ENCODE data around the gene CYP3A5. TPM values are rescaled to one million over a fixed set of nuclear protein-coding genes. Genes with fewer than 3 reads are reported as not detected.
"Not testable (repeated sequence)": the region's sequence is repeated elsewhere in the genome, so short reads cannot be mapped to it uniquely, and the experiment has no call there.

CYP3A5 gene
- total RNA-seq, 1 donor from 2014 or later, result not detected

GRCh38 chr7:99665312-99666012 lies 14.3 kb downstream of the CYP3A5 start:
- Mint-ChIP-seq H3K4me3 (ENCODE audit: unreplicated experiment) (no peak overlapping the region), H3K27me3 (ENCODE audit: unreplicated experiment) (no peaks in the 10 kb centered on the region), H3K9me3 (ENCODE audit: unreplicated experiment) (peaks cover 4% of the 10 kb centered on the region), H3K27ac (ENCODE audit: unreplicated experiment) (no peak overlapping the region), H3K4me1 (ENCODE audit: unreplicated experiment) (no peaks in the 10 kb centered on the region), H3K36me3 (ENCODE audit: unreplicated experiment) (peaks cover 6% of the 10 kb centered on the region)
- no peak for TF ChIP-seq CTCF (IDR thresholded peaks at IDR 0.05)
- DNase-seq (ENCODE audit: extremely low spot score, unreplicated experiment), result no peak

- H3K4me3 Mint-ChIP-seq (ENCODE audit: unreplicated experiment); H3K36me3 Mint-ChIP-seq (ENCODE audit: unreplicated experiment); H3K27me3 Mint-ChIP-seq (ENCODE audit: unreplicated experiment); H3K27ac Mint-ChIP-seq (ENCODE audit: unreplicated experiment); H3K4me1 Mint-ChIP-seq (ENCODE audit: unreplicated experiment); DNase-seq (ENCODE audit: extremely low spot score, unreplicated experiment); H3K9me3 Mint-ChIP-seq (ENCODE audit: unreplicated experiment): not testable (repeated sequence)
Measured at GRCh38 chr7:99657879-99658278, 21.9 kb downstream of the CYP3A5 start.

- DNase-seq (ENCODE audit: extremely low spot score, unreplicated experiment); H3K27ac Mint-ChIP-seq (ENCODE audit: unreplicated experiment); H3K9me3 Mint-ChIP-seq (ENCODE audit: unreplicated experiment); H3K4me3 Mint-ChIP-seq (ENCODE audit: unreplicated experiment); H3K36me3 Mint-ChIP-seq (ENCODE audit: unreplicated experiment); H3K27me3 Mint-ChIP-seq (ENCODE audit: unreplicated experiment); H3K4me1 Mint-ChIP-seq (ENCODE audit: unreplicated experiment): not testable (repeated sequence)
Measured at GRCh38 chr7:99654626-99655025, 25.2 kb downstream of the CYP3A5 start.

GRCh38 chr7:99653754-99654153 lies 26.0 kb downstream of the CYP3A5 start:
- Mint-ChIP-seq H3K4me3 (ENCODE audit: unreplicated experiment) (no peak overlapping the region), H3K27ac (ENCODE audit: unreplicated experiment) (no peak overlapping the region), H3K36me3 (ENCODE audit: unreplicated experiment) (peaks cover 7% of the 10 kb centered on the region), H3K4me1 (ENCODE audit: unreplicated experiment) (no peaks in the 10 kb centered on the region), H3K27me3 (ENCODE audit: unreplicated experiment) (no peaks in the 10 kb centered on the region), H3K9me3 (ENCODE audit: unreplicated experiment) (no peaks in the 10 kb centered on the region)
- no peak for TF ChIP-seq CTCF (IDR thresholded peaks at IDR 0.05)
- no peak for DNase-seq (ENCODE audit: extremely low spot score, unreplicated experiment)

GRCh38 chr7:99653269-99653668 lies 26.5 kb downstream of the CYP3A5 start:
- H3K27ac Mint-ChIP-seq (ENCODE audit: unreplicated experiment); H3K4me3 Mint-ChIP-seq (ENCODE audit: unreplicated experiment); DNase-seq (ENCODE audit: extremely low spot score, unreplicated experiment); H3K27me3 Mint-ChIP-seq (ENCODE audit: unreplicated experiment); H3K9me3 Mint-ChIP-seq (ENCODE audit: unreplicated experiment); H3K4me1 Mint-ChIP-seq (ENCODE audit: unreplicated experiment); H3K36me3 Mint-ChIP-seq (ENCODE audit: unreplicated experiment): not testable (repeated sequence)

- no peak for TF ChIP-seq CTCF (IDR thresholded peaks at IDR 0.05)
- Mint-ChIP-seq H3K27ac (ENCODE audit: unreplicated experiment) (no peak overlapping the region), H3K9me3 (ENCODE audit: unreplicated experiment) (no peaks in the 10 kb centered on the region), H3K36me3 (ENCODE audit: unreplicated experiment) (peaks cover 8% of the 10 kb centered on the region), H3K4me3 (ENCODE audit: unreplicated experiment) (no peak overlapping the region), H3K4me1 (ENCODE audit: unreplicated experiment) (no peaks in the 10 kb centered on the region), H3K27me3 (ENCODE audit: unreplicated experiment) (no peaks in the 10 kb centered on the region)
- no peak for DNase-seq (ENCODE audit: extremely low spot score, unreplicated experiment)
Measured at GRCh38 chr7:99652671-99653070, 27.1 kb downstream of the CYP3A5 start.
